HepG2 (cell line): ENCODE measurements around the gene PTEN. TPM values are rescaled to one million over a fixed set of nuclear protein-coding genes. Genes with fewer than 3 reads are reported as not detected.

Experiments used
- ARNT2 ChIP-seq: sonication (generic); formaldehyde crosslinking; IDR thresholded peaks from 2 replicates; pipeline ENCODE4 v1.8.0; 2022; ENCODE audit warnings: mild to moderate bottlenecking, low read depth, missing genetic modification reagents, moderate library complexity
- CENPBD1 ChIP-seq: sonication (generic); formaldehyde crosslinking; IDR thresholded peaks from 2 replicates; pipeline ENCODE4 v1.8.0; 2022; ENCODE audit warnings: missing genetic modification reagents, low read depth, mild to moderate bottlenecking, borderline replicate concordance
- HDAC1 ChIP-seq: sonication (generic); formaldehyde crosslinking; IDR thresholded peaks from 2 replicates; pipeline ENCODE4 v1.5.1; 2020; ENCODE audit warnings: mild to moderate bottlenecking, missing genetic modification reagents
- HINFP ChIP-seq: sonication (generic); formaldehyde crosslinking; IDR thresholded peaks from 2 replicates; pipeline ENCODE4 v1.4.0; 2020; ENCODE audit warnings: low read depth, mild to moderate bottlenecking, missing genetic modification reagents
- KDM1A ChIP-seq: IDR thresholded peaks from 2 replicates; pipeline ENCODE4 v1.6.1; 2016; ENCODE audit warnings: missing compliant biosample characterization
- POLR2AphosphoS5 ChIP-seq: IDR thresholded peaks from 2 replicates; pipeline ENCODE4 v1.6.1; 2012; ENCODE audit warnings: low read depth, low read length
- RERE ChIP-seq: IDR thresholded peaks from 2 replicates; pipeline ENCODE4 v1.6.1; 2016; ENCODE audit warnings: low read depth, missing genetic modification reagents, missing compliant biosample characterization
- ZNF251 ChIP-seq: sonication (generic); formaldehyde crosslinking; IDR thresholded peaks from 2 replicates; pipeline ENCODE4 v1.9.0; 2021; ENCODE audit warnings: mild to moderate bottlenecking, missing genetic modification reagents
- ZNF430 ChIP-seq: sonication (generic); formaldehyde crosslinking; IDR thresholded peaks from 2 replicates; pipeline ENCODE4 v1.9.0; 2021; ENCODE audit warnings: mild to moderate bottlenecking, missing genetic modification reagents
- ZNF44 ChIP-seq: sonication (generic); formaldehyde crosslinking; IDR thresholded peaks from 2 replicates; pipeline ENCODE4 v1.5.1; 2020; ENCODE audit warnings: mild to moderate bottlenecking, missing genetic modification reagents
- ZNF737 ChIP-seq: sonication (generic); formaldehyde crosslinking; IDR thresholded peaks from 2 replicates; pipeline ENCODE4 v1.5.0; 2020; ENCODE audit warnings: missing genetic modification reagents, mild to moderate bottlenecking, borderline replicate concordance
- polyA plus RNA-seq, 8 experiments: library from polyadenylated mRNA; depleted of rRNA in 3 of 8; stranded (reverse) in 7 of 8; unstranded in 1 of 8; fragments of >200 nt; fragmentation: Illumina TruSeq in 4 of 8; extraction: Trizol in 4 of 8; gene quantifications; 2 replicates each; pipeline versions ENCODE4 v1.2.1 to v1.2.3, GENCODE V29; 2011 to 2016; ENCODE audit warnings: low read depth in 4 of 8, missing spikeins in 1 of 8, mixed read lengths in 1 of 8; ENCODE audit not compliant: insufficient read depth in 1 of 8
- total RNA-seq, 5 experiments: library from RNA; depleted of rRNA; stranded (reverse); fragments of >200 nt; fragmentation: Illumina TruSeq; extraction: Trizol; gene quantifications; 2 replicates each; pipeline ENCODE4 v1.2.3, GENCODE V29; 2016; ENCODE audit warnings: low read depth in 1 of 5
- TF ChIP-seq, protein P1 (sequence below): sonication (generic); formaldehyde crosslinking; IDR thresholded peaks from 2 replicates; pipeline ENCODE4 v1.4.0; 2020; ENCODE audit warnings: mild to moderate bottlenecking, missing genetic modification reagents

The PTEN gene
- total and polyA plus RNA-seq, 2 of the 13 experiments (the other 11 are each of a cell fraction or from before 2014, with no cell fraction given) = 30.3 to 61.3 TPM

- no peak for TF ChIP-seq RERE (CRISPR knock-in tag)
- peak; percentile 87 for TF ChIP-seq HDAC1 (CRISPR knock-in tag)
- TF ChIP-seq HINFP = peak; percentile 61; the same call in 1 of the 2 replicates
- peak; percentile 81 for TF ChIP-seq KDM1A (CRISPR knock-in tag)
- TF ChIP-seq ZNF430 (CRISPR knock-in tag) = peak; percentile 46; the same call in 1 of the 2 replicates
- no peak for TF ChIP-seq ZNF251 (CRISPR knock-in tag)
- TF ChIP-seq CENPBD1 (CRISPR knock-in tag) = no peak
- TF ChIP-seq POLR2AphosphoS5 = peak; percentile 88
- TF ChIP-seq ZNF737 = no peak
- TF ChIP-seq ARNT2 (CRISPR knock-in tag) = peak; percentile 5; the same call in 1 of the 2 replicates
- TF ChIP-seq, protein P1, sequence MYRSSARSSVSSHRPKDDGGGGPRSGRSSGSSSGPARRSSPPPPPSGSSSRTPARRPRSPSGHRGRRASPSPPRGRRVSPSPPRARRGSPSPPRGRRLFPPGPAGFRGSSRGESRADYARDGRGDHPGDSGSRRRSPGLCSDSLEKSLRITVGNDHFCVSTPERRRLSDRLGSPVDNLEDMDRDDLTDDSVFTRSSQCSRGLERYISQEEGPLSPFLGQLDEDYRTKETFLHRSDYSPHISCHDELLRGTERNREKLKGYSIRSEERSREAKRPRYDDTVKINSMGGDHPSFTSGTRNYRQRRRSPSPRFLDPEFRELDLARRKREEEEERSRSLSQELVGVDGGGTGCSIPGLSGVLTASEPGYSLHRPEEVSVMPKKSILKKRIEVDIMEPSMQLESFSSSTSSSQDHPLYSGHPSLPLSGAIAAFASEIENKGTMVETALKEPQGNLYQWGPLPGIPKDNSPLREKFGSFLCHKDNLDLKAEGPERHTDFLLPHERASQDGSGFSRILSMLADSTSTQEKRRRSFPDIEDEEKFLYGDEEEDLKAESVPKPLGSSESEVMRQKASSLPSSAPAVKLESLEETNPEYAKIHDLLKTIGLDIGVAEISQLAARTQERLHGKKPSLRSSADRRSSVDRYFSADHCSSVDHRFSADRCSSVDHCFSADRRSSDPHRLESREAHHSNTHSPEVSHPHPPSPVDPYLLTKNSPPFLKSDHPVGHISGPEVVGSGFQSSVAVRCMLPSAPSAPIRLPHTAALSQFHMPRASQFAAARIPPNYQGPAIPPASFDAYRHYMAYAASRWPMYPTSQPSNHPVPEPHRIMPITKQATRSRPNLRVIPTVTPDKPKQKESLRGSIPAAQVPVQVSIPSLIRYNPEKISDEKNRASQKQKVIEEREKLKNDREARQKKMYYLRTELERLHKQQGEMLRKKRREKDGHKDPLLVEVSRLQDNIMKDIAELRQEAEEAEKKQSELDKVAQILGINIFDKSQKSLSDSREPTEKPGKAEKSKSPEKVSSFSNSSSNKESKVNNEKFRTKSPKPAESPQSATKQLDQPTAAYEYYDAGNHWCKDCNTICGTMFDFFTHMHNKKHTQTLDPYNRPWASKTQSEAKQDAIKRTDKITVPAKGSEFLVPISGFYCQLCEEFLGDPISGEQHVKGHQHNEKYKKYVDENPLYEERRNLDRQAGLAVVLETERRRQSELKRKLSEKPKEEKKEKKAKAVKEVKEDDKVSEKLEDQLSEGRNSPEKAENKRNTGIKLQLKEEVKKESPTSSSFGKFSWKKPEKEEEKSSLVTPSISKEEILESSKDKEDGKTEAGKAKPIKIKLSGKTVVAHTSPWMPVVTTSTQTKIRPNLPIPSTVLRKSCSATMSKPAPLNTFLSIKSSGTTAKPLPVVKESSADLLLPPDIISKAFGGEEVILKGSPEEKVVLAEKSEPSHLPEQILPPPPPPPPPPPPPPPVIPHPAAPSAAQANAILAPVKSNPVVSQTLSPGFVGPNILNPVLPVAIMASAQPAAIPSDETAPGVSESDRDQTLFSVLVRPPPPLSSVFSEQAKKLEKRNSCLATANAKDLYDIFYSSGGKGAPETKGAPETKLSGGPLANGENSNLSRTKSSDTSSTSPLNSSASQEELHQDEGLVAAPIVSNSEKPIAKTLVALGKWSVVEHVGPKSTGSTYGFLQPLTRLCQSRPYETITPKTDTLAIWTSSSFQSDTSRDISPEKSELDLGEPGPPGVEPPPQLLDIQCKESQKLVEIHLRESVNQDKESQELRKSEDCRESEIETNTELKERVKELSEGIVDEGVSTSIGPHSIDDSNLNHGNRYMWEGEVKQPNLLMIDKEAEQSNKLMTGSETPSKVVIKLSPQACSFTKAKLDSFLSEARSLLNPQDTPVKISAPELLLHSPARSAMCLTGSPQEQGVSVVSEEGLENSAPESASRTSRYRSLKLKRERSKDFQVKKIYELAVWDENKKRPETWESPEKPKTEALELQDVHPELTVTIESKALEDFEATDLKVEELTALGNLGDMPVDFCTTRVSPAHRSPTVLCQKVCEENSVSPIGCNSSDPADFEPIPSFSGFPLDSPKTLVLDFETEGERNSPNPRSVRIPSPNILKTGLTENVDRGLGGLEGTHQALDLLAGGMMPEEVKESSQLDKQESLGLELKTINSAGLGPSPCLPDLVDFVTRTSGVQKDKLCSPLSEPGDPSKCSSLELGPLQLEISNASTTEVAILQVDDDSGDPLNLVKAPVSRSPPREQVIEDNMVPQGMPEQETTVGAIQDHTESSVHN (CRISPR knock-in tag) = no peak
- TF ChIP-seq ZNF44 (CRISPR knock-in tag) = no peak
These were observed at the start of gene PTEN, which contains the start of gene KLLN (continued) for GRCh38 chr10:87863053-87863943.
